IMR-90 (cell line): ENCODE results near the gene CLIC3. TPM values are rescaled to one million over a fixed set of nuclear protein-coding genes. Genes with fewer than 3 reads are reported as not detected.

Source experiments
- ATAC-seq: fragments of 200-7000 bp; cut with Tn5 transposase; 2 replicates; pipeline ENCODE4 v1.9.1; 2020; ENCODE audit warnings: low read depth, mild to moderate bottlenecking, moderate library complexity
- BruUV-seq: library from RNA; stranded (reverse); fragments of 400-500 nt; replicated peaks from 2 replicates; lab custom pipeline; 2021; lab: Mats Ljungman, UMichigan
- CTCF ChIA-PET: fragments of 300-600 bp; formaldehyde crosslinking; extraction: SDS; loops from one replicate; lab custom pipeline; 2021; ENCODE audit warnings: antibody characterized with exemption; lab: Yijun Ruan, JAX
- POLR2A ChIA-PET: fragments of 300-600 bp; sonication (Branson Sonifier 250); formaldehyde crosslinking; loops from one replicate; lab custom pipeline; 2022; ENCODE audit warnings: antibody characterized with exemption; ENCODE audit not compliant: unreplicated experiment; lab: Charles Lee
- DNase-seq: peaks from one replicate; pipeline ENCODE4 v3.0.0; 2013
- H2AFZ ChIP-seq: replicated peaks from 2 replicates; pipeline ENCODE3; 2013; ENCODE audit warnings: low read length, mild to moderate bottlenecking; ENCODE audit not compliant: poor library complexity
- H2AK5ac ChIP-seq: 2 replicates; pipeline ENCODE4 v1.6.1; 2013; ENCODE audit warnings: low read depth, low read length, inconsistent platforms
- H2AK9ac ChIP-seq: replicated peaks from 2 replicates; pipeline ENCODE3; 2013; ENCODE audit warnings: mild to moderate bottlenecking, low read depth, low read length, moderate library complexity; ENCODE audit not compliant: poor library complexity
- H2BK120ac ChIP-seq: 2 replicates; pipeline ENCODE4 v1.6.1; 2013; ENCODE audit warnings: low read depth, low read length, inconsistent platforms
- H2BK15ac ChIP-seq: 3 replicates; pipeline ENCODE4 v1.6.1; 2013; ENCODE audit warnings: low read depth, low read length, inconsistent platforms
- H2BK20ac ChIP-seq: 2 replicates; pipeline ENCODE4 v1.6.1; 2013; ENCODE audit warnings: low read depth, mild to moderate bottlenecking, inconsistent platforms, low read length, moderate library complexity
- H2BK5ac ChIP-seq: 2 replicates; pipeline ENCODE4 v1.6.1; 2013; ENCODE audit warnings: mild to moderate bottlenecking, low read depth, low read length, inconsistent platforms; ENCODE audit not compliant: poor library complexity, severe bottlenecking
- H3K14ac ChIP-seq: replicated peaks from 2 replicates; pipeline ENCODE4 v1.6.1; 2013; ENCODE audit warnings: low read depth, low read length, inconsistent platforms
- H3K18ac ChIP-seq: 2 replicates; pipeline ENCODE4 v1.6.1; 2013; ENCODE audit warnings: low read depth, low read length, control low read depth
- H3K23ac ChIP-seq: 2 replicates; pipeline ENCODE4 v1.6.1; 2013; ENCODE audit warnings: low read depth, low read length, inconsistent platforms
- H3K27ac ChIP-seq: 2 replicates; pipeline ENCODE4 v1.5.1; 2013; ENCODE audit warnings: mild to moderate bottlenecking, control low read depth, low read length; ENCODE audit not compliant: insufficient read depth
- H3K27me3 ChIP-seq: 2 replicates; pipeline ENCODE4 v1.6.1; 2013; ENCODE audit warnings: low read length; ENCODE audit not compliant: control insufficient read depth, insufficient read depth
- H3K36me3 ChIP-seq: 2 replicates; pipeline ENCODE4 v1.6.1; 2013; ENCODE audit warnings: low read length, mixed read lengths; ENCODE audit not compliant: control insufficient read depth, insufficient read depth
- H3K4ac ChIP-seq: 2 replicates; pipeline ENCODE4 v1.6.1; 2013; ENCODE audit warnings: low read depth, low read length, inconsistent platforms
- H3K4me1 ChIP-seq: 2 replicates; pipeline ENCODE4 v1.6.1; 2013; ENCODE audit warnings: low read length, mixed read lengths; ENCODE audit not compliant: control insufficient read depth, insufficient read depth
- H3K4me2 ChIP-seq: 2 replicates; pipeline ENCODE4 v1.6.1; 2013; ENCODE audit warnings: low read depth, mild to moderate bottlenecking, control low read depth, low read length, moderate library complexity
- H3K4me3 ChIP-seq: 2 replicates; pipeline ENCODE4 v1.5.1; 2013; ENCODE audit warnings: low read depth, mild to moderate bottlenecking, control low read depth, low read length, moderate library complexity; ENCODE audit not compliant: insufficient read depth
- H3K56ac ChIP-seq: 2 replicates; pipeline ENCODE4 v1.6.1; 2013; ENCODE audit warnings: low read length, inconsistent platforms; ENCODE audit not compliant: insufficient read depth; ENCODE audit errors: extremely low read depth
- H3K79me1 ChIP-seq, 2 experiments: 2 replicates each; pipeline ENCODE4 v1.6.1; 2013; ENCODE audit warnings: low read length in 2 of 2, inconsistent platforms in 1 of 2, low read depth in 1 of 2
- H3K9ac ChIP-seq: 2 replicates; pipeline ENCODE4 v1.6.1; 2013; ENCODE audit warnings: low read depth, low read length, control low read depth
- H3K9me1 ChIP-seq: 2 replicates; pipeline ENCODE4 v1.6.1; 2013; ENCODE audit warnings: low read length, inconsistent platforms; ENCODE audit not compliant: insufficient read depth
- H3K9me3 ChIP-seq: 2 replicates; pipeline ENCODE4 v1.6.1; 2013; ENCODE audit warnings: low read length; ENCODE audit not compliant: control insufficient read depth, insufficient read depth
- H4K20me1 ChIP-seq: 2 replicates; pipeline ENCODE4 v1.6.1; 2013; ENCODE audit warnings: low read length, inconsistent platforms; ENCODE audit not compliant: insufficient read depth
- H4K5ac ChIP-seq: 2 replicates; pipeline ENCODE4 v1.6.1; 2013; ENCODE audit warnings: mild to moderate bottlenecking, low read depth, low read length, control low read depth
- H4K8ac ChIP-seq, 2 experiments: 2 replicates each; pipeline ENCODE4 v1.6.1; 2013; ENCODE audit warnings: low read depth in 2 of 2, low read length in 2 of 2, control low read depth in 1 of 2, inconsistent platforms in 1 of 2
- H4K91ac ChIP-seq: 2 replicates; pipeline ENCODE4 v1.6.1; 2013; ENCODE audit warnings: low read depth, low read length, inconsistent platforms; ENCODE audit not compliant: insufficient read depth
- CEBPB ChIP-seq: IDR thresholded peaks from 2 replicates; pipeline ENCODE4 v1.6.1; 2012; ENCODE audit warnings: low read depth, low read length, improper control_type of control experiment
- SMC3 ChIP-seq: fragments of 150-350 bp; IDR thresholded peaks from 2 replicates; pipeline ENCODE4 v1.6.1; 2016; ENCODE audit warnings: low read depth, mild to moderate bottlenecking, antibody characterized with exemption, low read length, moderate library complexity
- WGBS, 2 experiments: methylation state at CpG; one replicate each; pipeline versions ENCODE4 v1.1.5 to v1.1.7; 2013; ENCODE audit warnings: missing lambda C conversion rate in 2 of 2; ENCODE audit not compliant: insufficient read length in 1 of 2; ENCODE audit errors: extremely low coverage in 2 of 2; 5-methylcytosine and 5-hydroxymethylcytosine counted together
- dilution Hi-C: fragments of 300-500 bp; cut with HindIII; formaldehyde crosslinking; loops from one replicate; pipeline ENCODE4 v1.14.3; 2018; ENCODE audit warnings: low sequenced_read_pairs; ENCODE audit not compliant: unreplicated experiment
- in situ Hi-C: fragments of 300-500 bp; cut with MboI; formaldehyde crosslinking; loops from 3 replicates; pipeline ENCODE4 v1.14.3; 2019; ENCODE audit warnings: low sequenced_read_pairs, inconsistent platforms, mixed read lengths
- intact Hi-C: fragments of 100-400 bp; cut with micrococcal nuclease; formaldehyde crosslinking; loops from 2 replicates; pipeline ENCODE4 v1.10.0; 2022
- polyA plus RNA-seq, 3 experiments: library from polyadenylated mRNA; depleted of rRNA; stranded (reverse); fragments of >200 nt; gene quantifications; 2 replicates each; pipeline ENCODE4 v1.2.3, GENCODE V29; 2012; ENCODE audit warnings: low replicate concordance in 1 of 3
- total RNA-seq: library from RNA; depleted of rRNA; stranded (reverse); fragments of >200 nt; gene quantifications from 2 replicates; pipeline ENCODE4 v1.2.3, GENCODE V29; 2012

CLIC3 gene
- total and polyA plus RNA-seq, 2 of the 4 experiments (the other 2 are of a cell fraction) = 0.18 to 1.7 TPM

DNA sequence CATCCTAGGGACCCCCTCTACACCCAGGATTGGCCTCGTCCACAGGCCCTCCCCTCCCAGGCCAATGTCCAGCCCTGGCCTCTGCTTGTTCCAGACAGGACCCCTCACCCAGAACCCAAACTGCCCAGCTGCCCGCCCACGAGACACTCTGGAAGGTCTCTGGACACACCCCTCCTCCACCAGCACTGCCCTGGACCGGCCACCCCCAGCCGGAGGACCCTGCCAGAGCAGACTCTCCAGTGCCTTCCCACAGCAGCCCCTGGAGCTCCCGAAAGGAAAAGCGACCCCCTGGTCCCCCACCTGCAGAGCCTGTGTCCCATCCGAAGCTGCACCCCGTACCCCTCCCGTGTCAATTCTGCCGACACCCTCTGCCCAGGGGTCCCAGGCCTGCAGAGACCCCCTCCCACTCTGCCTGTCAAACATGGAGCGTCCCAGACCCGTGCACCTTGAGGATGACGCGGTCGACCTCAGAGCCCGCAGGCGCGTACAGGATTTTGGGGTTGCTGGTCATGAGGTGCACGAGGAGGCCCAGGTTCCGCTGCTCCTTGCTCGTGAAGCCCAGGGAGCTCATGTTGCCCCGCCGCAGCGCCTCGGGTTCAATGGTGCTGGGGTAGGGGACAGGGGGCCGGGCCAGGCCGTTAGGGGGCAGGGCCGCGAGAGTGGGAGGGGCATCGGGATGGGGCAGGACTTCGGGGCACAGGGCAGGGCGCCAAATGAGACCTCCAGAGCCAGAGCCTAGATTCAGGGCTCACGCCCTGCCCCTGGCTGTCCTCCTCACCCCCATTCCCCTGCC, 23.7 kb upstream of the CLIC3 start:
- no peak overlapping the region for H3K27ac ChIP-seq
- H3K9ac ChIP-seq = no peak overlapping the region
- no peak overlapping the region for H4K5ac ChIP-seq
- no peaks in the 10 kb centered on the region for H3K4me1 ChIP-seq
- DNase-seq (no peak), ATAC-seq (no peak)
- H2BK15ac ChIP-seq = no peak overlapping the region
- H2BK120ac ChIP-seq = no peak overlapping the region
- no peak overlapping the region for H3K18ac ChIP-seq
- no peak overlapping the region for H4K91ac ChIP-seq
- H3K79me1 ChIP-seq = no peaks in the 10 kb centered on the region
- no peak overlapping the region for H3K4me2 ChIP-seq
- no peak overlapping the region for H2AK9ac ChIP-seq
- H3K4me3 ChIP-seq = no peak overlapping the region
- no peaks in the 10 kb centered on the region for H3K9me3 ChIP-seq
- intact Hi-C loops (no loop called here), dilution Hi-C loops (no loop called here), in situ Hi-C loops (no loop called here)
- peaks cover 25% of the 10 kb centered on the region; the same call in 1 of the 2 replicates for H3K36me3 ChIP-seq
- 91% methylated on average over 11 of the region's 34 CpGs; no CpG with 5 or more reads in 1 of the 2 experiments for WGBS, 2 experiments
- ChIA-PET POLR2A (no interaction called here), CTCF (no interaction called here)
- no peak overlapping the region for H2AK5ac ChIP-seq
- H3K27me3 ChIP-seq = no peaks in the 10 kb centered on the region
- no peak overlapping the region for H2BK5ac ChIP-seq
- H3K4ac ChIP-seq = no peak overlapping the region
- no peak overlapping the region for H3K23ac ChIP-seq
- no peaks in the 10 kb centered on the region; the same call in 1 of the 2 replicates for H4K20me1 ChIP-seq
- no peak overlapping the region for H4K8ac ChIP-seq
- BruUV-seq = no TSS peak
- H2BK20ac ChIP-seq = no peak overlapping the region
- H3K14ac ChIP-seq = no peak overlapping the region
- H3K56ac ChIP-seq = no peak overlapping the region
- TF ChIP-seq CEBPB (no peak), SMC3 (no peak)
- H3K9me1 ChIP-seq = no peaks in the 10 kb centered on the region
- no peak overlapping the region for H2AFZ ChIP-seq
